Natural killer cell (primary cell): ENCODE results near the gene DDAH1. TPM values are rescaled to one million over a fixed set of nuclear protein-coding genes. Genes with fewer than 3 reads are reported as not detected.

ENCODE experiments used
- ATAC-seq, 3 donors: fragments of 150-1000 bp in 2 of 3; fragments of 200-7000 bp in 1 of 3; cut with Tn5 transposase; 1 replicate in 1 of 3; 2 replicates in 2 of 3; pipeline ENCODE4 v1.10.0; 2021; ENCODE audit warnings: mild to moderate bottlenecking in 2 of 3, moderate library complexity in 2 of 3
- DNase-seq, 2 donors: peaks; one replicate each; pipeline versions ENCODE4 v3.0.0 to v3.0.0-alpha.2; 2013 to 2021; ENCODE audit warnings: mixed read lengths in 1 of 2
- H3K27ac ChIP-seq: one replicate; pipeline ENCODE4 v1.5.1; 2013; ENCODE audit warnings: mild to moderate bottlenecking, low read length
- H3K27me3 ChIP-seq: one replicate; pipeline ENCODE4 v1.6.1; 2013; ENCODE audit warnings: low read length; ENCODE audit not compliant: control insufficient read depth, insufficient read depth
- H3K36me3 ChIP-seq: one replicate; pipeline ENCODE4 v1.6.1; 2013; ENCODE audit warnings: low read length; ENCODE audit not compliant: control insufficient read depth, insufficient read depth
- H3K4me1 ChIP-seq: one replicate; pipeline ENCODE4 v1.6.1; 2013; ENCODE audit warnings: low read length; ENCODE audit not compliant: control insufficient read depth, insufficient read depth
- H3K4me3 ChIP-seq: one replicate; pipeline ENCODE4 v1.5.1; 2013; ENCODE audit warnings: low read length
- H3K9me3 ChIP-seq: one replicate; pipeline ENCODE4 v1.6.1; 2013; ENCODE audit warnings: low read length; ENCODE audit not compliant: control insufficient read depth, insufficient read depth
- H3K27ac Mint-ChIP-seq, 2 donors: one replicate each; pipeline ENCODE4 v1.8.0; 2022; ENCODE audit warnings: mild to moderate bottlenecking in 2 of 2, mixed read lengths in 2 of 2, moderate library complexity in 1 of 2
- H3K27me3 Mint-ChIP-seq, 2 donors: one replicate each; pipeline ENCODE4 v1.8.0; 2022; ENCODE audit warnings: low read depth in 2 of 2, mixed read lengths in 2 of 2
- H3K36me3 Mint-ChIP-seq: one replicate; pipeline ENCODE4 v1.8.0; 2022; ENCODE audit warnings: mixed read lengths
- H3K4me1 Mint-ChIP-seq, 2 donors: one replicate each; pipeline ENCODE4 v1.8.0; 2022; ENCODE audit warnings: mixed read lengths in 2 of 2
- H3K4me3 Mint-ChIP-seq: one replicate; pipeline ENCODE4 v1.8.0; 2022; ENCODE audit warnings: mild to moderate bottlenecking, moderate library complexity, mixed read lengths
- H3K9me3 Mint-ChIP-seq, 2 donors: one replicate each; pipeline ENCODE4 v1.8.0; 2022; ENCODE audit warnings: mixed read lengths in 2 of 2
- CTCF ChIP-seq: fragments of 200-600 bp; IDR thresholded peaks from one replicate; pipeline ENCODE4 v1.8.0; 2022; ENCODE audit warnings: antibody characterized with exemption
- WGBS: methylation state at CpG from one replicate; pipeline ENCODE4 v1.1.7; 2013; ENCODE audit warnings: missing lambda C conversion rate; ENCODE audit not compliant: insufficient coverage; 5-methylcytosine and 5-hydroxymethylcytosine counted together
- intact Hi-C: fragments of 100-400 bp; cut with micrococcal nuclease; formaldehyde crosslinking; loops from one replicate; pipeline ENCODE4 v1.14.2; 2022
- total RNA-seq, 4 donors: library from RNA; stranded (reverse); fragments of 120-200 nt in 1 of 4; gene quantifications; one replicate each; pipeline versions ENCODE4 v1.2.3 to v1.2.4, GENCODE V29; 2013 to 2022

DDAH1 gene
- total RNA-seq, 3 donors from 2014 or later (not counting 1 experiment from before 2014, with no cell fraction given): 0.07 to 0.20 TPM; not detected in 1

- H3K27me3 Mint-ChIP-seq: peaks cover 7% of the 10 kb centered on the region in 2 donors
- no peak overlapping the region for H3K4me3 Mint-ChIP-seq
- intact Hi-C loops: no loop called here
- Histone ChIP-seq H3K27ac (no peak overlapping the region), H3K27me3 (no peaks in the 10 kb centered on the region), H3K9me3 (no peaks in the 10 kb centered on the region), H3K36me3 (no peaks in the 10 kb centered on the region), H3K4me1 (no peaks in the 10 kb centered on the region), H3K4me3 (no peak overlapping the region)
- no CpG with 5 or more reads among the region's 2 CpGs for WGBS
- no peak for DNase-seq
- no peak for ATAC-seq
- no peak overlapping the region for H3K27ac Mint-ChIP-seq
- TF ChIP-seq CTCF: no peak
- no peaks in the 10 kb centered on the region for H3K4me1 Mint-ChIP-seq
- no peaks in the 10 kb centered on the region for H3K36me3 Mint-ChIP-seq
- H3K9me3 Mint-ChIP-seq: no peaks in the 10 kb centered on the region
Observed at GRCh38 chr1:85357817-85358216, 107.1 kb downstream of the DDAH1 start.

GRCh38 chr1:85356130-85356529 is 108.8 kb downstream of the DDAH1 start:
- DNase-seq: no peak
- Histone ChIP-seq H3K36me3 (no peaks in the 10 kb centered on the region), H3K9me3 (no peaks in the 10 kb centered on the region), H3K4me1 (no peaks in the 10 kb centered on the region), H3K4me3 (no peak overlapping the region), H3K27me3 (no peaks in the 10 kb centered on the region), H3K27ac (no peak overlapping the region)
- no peaks in the 10 kb centered on the region for H3K4me1 Mint-ChIP-seq
- intact Hi-C loops: no loop called here
- ATAC-seq: no peak
- peaks cover 7% of the 10 kb centered on the region in 2 donors for H3K27me3 Mint-ChIP-seq
- H3K9me3 Mint-ChIP-seq: no peaks in the 10 kb centered on the region
- H3K27ac Mint-ChIP-seq: no peak overlapping the region
- H3K36me3 Mint-ChIP-seq: no peaks in the 10 kb centered on the region
- H3K4me3 Mint-ChIP-seq: no peak overlapping the region
- TF ChIP-seq CTCF: no peak

GRCh38 chr1:85352055-85352454 is 112.9 kb downstream of the DDAH1 start:
- Histone ChIP-seq H3K9me3 (no peaks in the 10 kb centered on the region), H3K27ac (no peak overlapping the region), H3K4me3 (no peak overlapping the region), H3K27me3 (no peaks in the 10 kb centered on the region), H3K36me3 (no peaks in the 10 kb centered on the region), H3K4me1 (no peaks in the 10 kb centered on the region)
- no peak for ATAC-seq
- Mint-ChIP-seq H3K9me3 (no peaks in the 10 kb centered on the region), H3K27ac (no peak overlapping the region), H3K27me3 (peaks cover 7% of the 10 kb centered on the region in 2 donors), H3K4me1 (no peaks in the 10 kb centered on the region), H3K36me3 (no peaks in the 10 kb centered on the region), H3K4me3 (no peak overlapping the region)
- WGBS: 95% methylated on average over 4 of the region's 4 CpGs
- intact Hi-C loops: no loop called here
- DNase-seq: no peak
- no peak for TF ChIP-seq CTCF

- no peaks in the 10 kb centered on the region for H3K4me1 Mint-ChIP-seq
- 100% methylated on average over 1 of the region's 3 CpGs for WGBS
- Histone ChIP-seq H3K4me3 (no peak overlapping the region), H3K27me3 (no peaks in the 10 kb centered on the region), H3K27ac (no peak overlapping the region), H3K4me1 (no peaks in the 10 kb centered on the region), H3K9me3 (no peaks in the 10 kb centered on the region), H3K36me3 (no peaks in the 10 kb centered on the region)
- H3K27ac Mint-ChIP-seq: no peak overlapping the region
- H3K27me3 Mint-ChIP-seq: peaks cover 7% of the 10 kb centered on the region in 2 donors
- no peaks in the 10 kb centered on the region for H3K9me3 Mint-ChIP-seq
- ATAC-seq (no peak), DNase-seq (no peak)
- H3K4me3 Mint-ChIP-seq: no peak overlapping the region
- H3K36me3 Mint-ChIP-seq: no peaks in the 10 kb centered on the region
- intact Hi-C loops: no loop called here
- no peak for TF ChIP-seq CTCF
Observed at GRCh38 chr1:85351202-85351828, 113.6 kb downstream of the DDAH1 start.
